ENCODE results near the gene VOPP1.

DNA sequence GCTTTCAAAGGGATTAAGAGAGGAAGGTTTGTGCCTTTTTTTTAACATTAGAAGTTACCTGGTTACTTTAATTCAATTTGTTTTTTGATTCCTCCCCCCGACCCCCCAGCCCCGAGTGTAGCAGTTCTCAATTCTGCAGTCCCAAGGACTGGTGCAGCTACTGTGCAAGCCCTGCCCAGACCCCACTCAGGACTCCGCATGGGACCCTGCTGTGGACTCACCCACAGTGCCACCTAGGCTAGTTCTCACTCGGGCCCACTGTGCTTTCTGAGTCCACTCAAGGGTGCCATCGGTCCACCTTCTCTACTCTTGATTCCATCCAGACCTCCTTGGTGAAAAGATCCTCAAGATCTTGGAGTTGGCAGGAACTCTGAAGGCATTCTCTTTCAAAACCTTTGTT lies 77.4 kb downstream of the VOPP1 start:
- TF ChIP-seq, protein P1, sequence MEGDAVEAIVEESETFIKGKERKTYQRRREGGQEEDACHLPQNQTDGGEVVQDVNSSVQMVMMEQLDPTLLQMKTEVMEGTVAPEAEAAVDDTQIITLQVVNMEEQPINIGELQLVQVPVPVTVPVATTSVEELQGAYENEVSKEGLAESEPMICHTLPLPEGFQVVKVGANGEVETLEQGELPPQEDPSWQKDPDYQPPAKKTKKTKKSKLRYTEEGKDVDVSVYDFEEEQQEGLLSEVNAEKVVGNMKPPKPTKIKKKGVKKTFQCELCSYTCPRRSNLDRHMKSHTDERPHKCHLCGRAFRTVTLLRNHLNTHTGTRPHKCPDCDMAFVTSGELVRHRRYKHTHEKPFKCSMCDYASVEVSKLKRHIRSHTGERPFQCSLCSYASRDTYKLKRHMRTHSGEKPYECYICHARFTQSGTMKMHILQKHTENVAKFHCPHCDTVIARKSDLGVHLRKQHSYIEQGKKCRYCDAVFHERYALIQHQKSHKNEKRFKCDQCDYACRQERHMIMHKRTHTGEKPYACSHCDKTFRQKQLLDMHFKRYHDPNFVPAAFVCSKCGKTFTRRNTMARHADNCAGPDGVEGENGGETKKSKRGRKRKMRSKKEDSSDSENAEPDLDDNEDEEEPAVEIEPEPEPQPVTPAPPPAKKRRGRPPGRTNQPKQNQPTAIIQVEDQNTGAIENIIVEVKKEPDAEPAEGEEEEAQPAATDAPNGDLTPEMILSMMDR (IDR thresholded peaks at IDR 0.05), result no peak
- no peak for TF ChIP-seq POLR2A (IDR thresholded peaks at IDR 0.05)
